ENCODE data around the gene SYT1.

GRCh38 chr12:79364197-79364596 lies 499.6 kb downstream of the SYT1 start:
- TF ChIP-seq POLR2A (IDR thresholded peaks at IDR 0.05; ENCODE audit: low read depth, low read length) (no peak), POLR2AphosphoS5 (IDR thresholded peaks at IDR 0.05; ENCODE audit: low read depth, low read length) (no peak), TAF1 (IDR thresholded peaks at IDR 0.05; ENCODE audit: borderline replicate concordance, low read depth, low read length) (no peak)

Measured in GM12892 (cell line).